B cell (primary cell): ENCODE measurements around the gene SERPINB1.

ENCODE experiments used
- CTCF ChIP-seq: fragments of 200-600 bp; IDR thresholded peaks from one replicate; pipeline ENCODE4 v1.8.0; 2022; ENCODE audit warnings: antibody characterized with exemption, mild to moderate bottlenecking
- EZH2 ChIP-seq: IDR thresholded peaks from 2 replicates; pipeline ENCODE4 v1.6.1; 2012; ENCODE audit warnings: borderline replicate concordance, low read depth, mild to moderate bottlenecking, moderate library complexity, low read length; ENCODE audit not compliant: insufficient read depth, poor library complexity, severe bottlenecking

- TF ChIP-seq EZH2 (no peak), CTCF (no peak)
Observed at GRCh38 chr6:2792330-2793110, 49.1 kb downstream of the SERPINB1 start.
